GM23338 (cell line): ENCODE results near the gene GRM3. TPM values are rescaled to one million over a fixed set of nuclear protein-coding genes. Genes with fewer than 3 reads are reported as not detected.

Source experiments
- ATAC-seq: fragments of 200-7000 bp; cut with Tn5 transposase; 3 replicates; pipeline ENCODE4 v1.9.1; 2020
- DNase-seq: peaks from one replicate; pipeline ENCODE4 v3.0.0-alpha.2; 2015; ENCODE audit warnings: low spot score
- H2AFZ ChIP-seq: fragments of 200-600 bp; sonication (generic); 2 replicates; pipeline ENCODE4 v1.8.0; 2016; ENCODE audit warnings: antibody characterized with exemption, mild to moderate bottlenecking, moderate library complexity
- H3F3A ChIP-seq: fragments of 200-600 bp; sonication (generic); replicated peaks from 2 replicates; pipeline ENCODE4 v1.8.0; 2017; ENCODE audit warnings: antibody characterized with exemption, mixed run types, low read depth
- H3K27ac ChIP-seq: fragments of 200-600 bp; sonication (generic); 2 replicates; pipeline ENCODE4 v1.6.1; 2016; ENCODE audit warnings: low read depth
- H3K27me3 ChIP-seq: fragments of 200-600 bp; sonication (generic); 2 replicates; pipeline ENCODE4 v1.8.0; 2016; ENCODE audit warnings: mild to moderate bottlenecking, mixed run types, moderate library complexity; ENCODE audit not compliant: insufficient read depth
- H3K36me3 ChIP-seq: fragments of 200-600 bp; sonication (generic); 2 replicates; pipeline ENCODE4 v1.8.0; 2016; ENCODE audit warnings: mild to moderate bottlenecking; ENCODE audit not compliant: insufficient read depth
- H3K4me1 ChIP-seq: fragments of 200-600 bp; sonication (generic); 2 replicates; pipeline ENCODE4 v1.8.0; 2016; ENCODE audit warnings: mild to moderate bottlenecking, moderate library complexity; ENCODE audit not compliant: insufficient read depth
- H3K4me2 ChIP-seq: fragments of 200-600 bp; sonication (generic); 2 replicates; pipeline ENCODE4 v1.7.1; 2017; ENCODE audit warnings: mixed run types
- H3K4me3 ChIP-seq: fragments of 200-600 bp; sonication (generic); 2 replicates; pipeline ENCODE4 v1.6.1; 2016; ENCODE audit warnings: mixed run types
- H3K79me2 ChIP-seq: fragments of 200-600 bp; sonication (generic); replicated peaks from 2 replicates; pipeline ENCODE4 v1.8.0; 2017; ENCODE audit warnings: mild to moderate bottlenecking; ENCODE audit not compliant: insufficient read depth
- H3K9me2 ChIP-seq: fragments of 200-600 bp; sonication (generic); 2 replicates; pipeline ENCODE4 v1.8.0; 2017; ENCODE audit not compliant: insufficient read depth
- H4K20me1 ChIP-seq: fragments of 200-600 bp; sonication (generic); replicated peaks from 2 replicates; pipeline ENCODE4 v1.8.0; 2017; ENCODE audit warnings: mild to moderate bottlenecking; ENCODE audit not compliant: insufficient read depth
- H3K27ac Mint-ChIP-seq: 2 replicates; pipeline ENCODE4 v1.8.0; 2020; ENCODE audit warnings: inconsistent platforms, mild to moderate bottlenecking, moderate library complexity, mixed read lengths
- H3K27me3 Mint-ChIP-seq: 3 replicates; pipeline ENCODE4 v1.8.0; 2022; ENCODE audit warnings: low read depth, mild to moderate bottlenecking, moderate library complexity, mixed read lengths, inconsistent platforms; ENCODE audit not compliant: insufficient read depth, poor library complexity
- H3K36me3 Mint-ChIP-seq: 3 replicates; pipeline ENCODE4 v1.8.0; 2021; ENCODE audit warnings: low read depth, mild to moderate bottlenecking, inconsistent platforms, moderate library complexity, mixed read lengths
- H3K4me1 Mint-ChIP-seq: 3 replicates; pipeline ENCODE4 v1.8.0; 2020; ENCODE audit warnings: mild to moderate bottlenecking, inconsistent platforms, mixed read lengths
- H3K4me3 Mint-ChIP-seq: 3 replicates; pipeline ENCODE4 v1.8.0; 2021; ENCODE audit warnings: moderate library complexity, mild to moderate bottlenecking, inconsistent platforms, mixed read lengths
- H3K9me3 Mint-ChIP-seq: 3 replicates; pipeline ENCODE4 v1.8.0; 2020; ENCODE audit warnings: moderate library complexity, mild to moderate bottlenecking, inconsistent platforms, mixed read lengths
- CREB1 ChIP-seq: fragments of 250-450 bp; sonication (Bioruptor Pico); IDR thresholded peaks from 2 replicates; pipeline ENCODE4 v1.5.0; 2020; ENCODE audit warnings: low read depth, mild to moderate bottlenecking, moderate library complexity
- CTCF ChIP-seq, 2 experiments: fragments of 200-600 bp in 1 of 2; sonication (generic) in 1 of 2; conservative IDR thresholded peaks; 2 replicates each; pipeline versions ENCODE4 v1.5.1 to v1.6.1; 2016 to 2017; ENCODE audit warnings: antibody characterized with exemption in 2 of 2, low read depth in 2 of 2, mild to moderate bottlenecking in 2 of 2, moderate library complexity in 1 of 2
- ETS1 ChIP-seq: IDR thresholded peaks from 2 replicates; pipeline ENCODE4 v1.6.1; 2016; ENCODE audit warnings: antibody characterized with exemption
- EZH2 ChIP-seq: fragments of 200-600 bp; sonication (generic); IDR thresholded peaks from one replicate; pipeline ENCODE4 v1.8.0; 2017; ENCODE audit warnings: antibody characterized with exemption, mild to moderate bottlenecking, low read depth; ENCODE audit not compliant: unreplicated experiment
- EZH2phosphoT487 ChIP-seq: fragments of 200-600 bp; sonication (generic); IDR thresholded peaks from one replicate; pipeline ENCODE4 v1.8.1; 2018; ENCODE audit warnings: antibody characterized with exemption; ENCODE audit not compliant: unreplicated experiment
- JUNB ChIP-seq: IDR thresholded peaks from one replicate; pipeline ENCODE4 v1.6.1; 2016; ENCODE audit warnings: antibody characterized with exemption; ENCODE audit not compliant: unreplicated experiment
- NANOG ChIP-seq: IDR thresholded peaks from 2 replicates; pipeline ENCODE4 v1.6.1; 2016; ENCODE audit warnings: antibody characterized with exemption, borderline replicate concordance
- POLR2AphosphoS5 ChIP-seq: IDR thresholded peaks from 2 replicates; pipeline ENCODE4 v1.6.1; 2016; ENCODE audit warnings: antibody characterized with exemption, low read depth
- REST ChIP-seq: IDR thresholded peaks from one replicate; pipeline ENCODE4 v1.6.1; 2018; ENCODE audit warnings: antibody characterized with exemption; ENCODE audit not compliant: unreplicated experiment
- STAT1 ChIP-seq: IDR thresholded peaks from one replicate; pipeline ENCODE4 v1.6.1; 2016; ENCODE audit warnings: antibody characterized with exemption; ENCODE audit not compliant: unreplicated experiment
- ZNF114 ChIP-seq: fragments of 250-450 bp; sonication (Bioruptor Pico); IDR thresholded peaks from 2 replicates; pipeline ENCODE4 v1.5.0; 2020; ENCODE audit warnings: mild to moderate bottlenecking, moderate library complexity
- ZNF331 ChIP-seq: fragments of 250-450 bp; sonication (Bioruptor Pico); IDR thresholded peaks from 2 replicates; pipeline ENCODE4 v1.5.0; 2020; ENCODE audit warnings: low read depth, mild to moderate bottlenecking, moderate library complexity
- ZNF462 ChIP-seq: fragments of 250-450 bp; sonication (Bioruptor Pico); IDR thresholded peaks from 2 replicates; pipeline ENCODE4 v1.5.0; 2020; ENCODE audit warnings: mild to moderate bottlenecking, moderate library complexity
- polyA plus RNA-seq: library from polyadenylated mRNA; unstranded; fragments of >200 nt; fragmentation: Nextera tagmentation; extraction: Ambion mirVana; gene quantifications from 2 replicates; pipeline ENCODE4 v1.2.1, GENCODE V29; 2016
- total RNA-seq: library from RNA; depleted of rRNA; stranded (reverse); fragments of >200 nt; shearing (Covaris generic); gene quantifications from 2 replicates; pipeline ENCODE4 v1.2.3, GENCODE V29; 2014

Gene GRM3
- total and polyA plus RNA-seq, 2 experiments from 2014 or later: 0.79 to 1.9 TPM

GRCh38 chr7:86837235-86837634 is 193.5 kb downstream of the GRM3 start:
- Histone ChIP-seq H2AFZ (no peak overlapping the region), H3K36me3 (no peaks in the 10 kb centered on the region), H3K79me2 (no peaks in the 10 kb centered on the region), H4K20me1 (no peaks in the 10 kb centered on the region), H3F3A (no peaks in the 10 kb centered on the region), H3K27me3 (no peaks in the 10 kb centered on the region), H3K27ac (no peak overlapping the region), H3K4me1 (peaks cover 6% of the 10 kb centered on the region; the same call in 1 of the 2 replicates), H3K4me2 (no peak overlapping the region), H3K4me3 (no peak overlapping the region), H3K9me2 (no peaks in the 10 kb centered on the region)
- H3K27me3 Mint-ChIP-seq: no peaks in the 10 kb centered on the region
- ATAC-seq (peak; percentile 57; the same call in 2 of the 3 replicates), DNase-seq (peak; percentile 17)
- TF ChIP-seq EZH2phosphoT487 (no peak), JUNB (no peak), NANOG (no peak), CREB1 (no peak), ZNF462 (no peak), STAT1 (no peak), ZNF114 (CRISPR knock-in tag) (no peak), ZNF331 (CRISPR knock-in tag) (no peak), EZH2 (no peak), ETS1 (no peak), CTCF (conservative IDR thresholded peaks at IDR 0.05; ENCODE audit: low read depth in 2 of 2) (no peak), POLR2AphosphoS5 (no peak), REST (no peak)
- peaks cover 4% of the 10 kb centered on the region; the same call in 1 of the 3 replicates for H3K36me3 Mint-ChIP-seq
- H3K27ac Mint-ChIP-seq: no peak overlapping the region
- H3K4me3 Mint-ChIP-seq: no peak overlapping the region
- peaks cover 7% of the 10 kb centered on the region; the same call in 2 of the 3 replicates for H3K4me1 Mint-ChIP-seq
- no peaks in the 10 kb centered on the region for H3K9me3 Mint-ChIP-seq
